GM12865 (cell line): ENCODE data around the gene VANGL2.
A peak's percentile ranks its signal among the peaks of the same experiment; 100 is the strongest.

Experiments
- DNase-seq: peaks from one replicate; pipeline ENCODE4 v3.0.0; 2010; ENCODE audit warnings: low read depth
- H3K4me3 ChIP-seq: 2 replicates; pipeline ENCODE4 v1.5.1; 2011; ENCODE audit warnings: mild to moderate bottlenecking, low read depth, low read length, control low read depth
- CTCF ChIP-seq: IDR thresholded peaks from 2 replicates; pipeline ENCODE4 v1.5.1; 2011; ENCODE audit warnings: low read length, control low read depth, low read depth, inconsistent platforms; ENCODE audit not compliant: insufficient read depth; ENCODE audit errors: missing control alignments

VANGL2 gene

GRCh38 chr1:160436966-160437365 is 36.6 kb downstream of the VANGL2 start:
- H3K4me3 ChIP-seq, result no peak overlapping the region
- DNase-seq, result no peak
- no peak for TF ChIP-seq CTCF

- H3K4me3 ChIP-seq, result peak overlapping the region; percentile 55
- no peak for TF ChIP-seq CTCF
- DNase-seq, result peak; percentile 90
These were observed 37.3 kb downstream of the VANGL2 start for GRCh38 chr1:160437432-160438316.

DNA sequence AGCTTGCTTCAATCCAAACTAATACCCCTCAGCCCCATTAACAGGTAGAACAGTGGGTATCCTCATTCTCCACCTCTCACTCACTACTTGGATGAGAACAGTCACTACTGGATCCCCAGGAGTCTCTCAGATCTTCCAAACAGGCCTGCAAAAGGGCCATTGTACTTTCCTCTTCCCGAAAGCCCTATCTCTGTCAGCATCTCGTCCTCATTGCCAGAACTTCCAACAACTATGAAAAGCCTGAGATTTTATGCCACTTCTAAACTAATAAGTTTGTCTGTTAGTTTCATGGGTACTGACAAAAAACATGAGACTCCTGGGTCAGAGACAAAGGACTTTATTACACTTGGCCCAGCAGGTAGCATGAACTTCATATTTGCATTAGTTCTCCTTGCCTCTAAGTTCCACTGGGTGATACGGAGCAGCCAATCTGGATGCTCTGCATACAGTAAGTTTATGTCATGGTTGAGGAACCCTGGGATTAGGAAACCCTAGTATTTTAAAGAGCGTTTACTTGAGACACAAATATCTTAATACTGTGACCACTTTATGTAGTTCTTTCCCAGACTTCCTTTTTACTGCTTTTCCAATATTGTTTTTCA is 38.1 kb downstream of the VANGL2 start:
- peak overlapping the region; percentile 55 for H3K4me3 ChIP-seq
- DNase-seq, result no peak
- TF ChIP-seq CTCF, result no peak

DNA sequence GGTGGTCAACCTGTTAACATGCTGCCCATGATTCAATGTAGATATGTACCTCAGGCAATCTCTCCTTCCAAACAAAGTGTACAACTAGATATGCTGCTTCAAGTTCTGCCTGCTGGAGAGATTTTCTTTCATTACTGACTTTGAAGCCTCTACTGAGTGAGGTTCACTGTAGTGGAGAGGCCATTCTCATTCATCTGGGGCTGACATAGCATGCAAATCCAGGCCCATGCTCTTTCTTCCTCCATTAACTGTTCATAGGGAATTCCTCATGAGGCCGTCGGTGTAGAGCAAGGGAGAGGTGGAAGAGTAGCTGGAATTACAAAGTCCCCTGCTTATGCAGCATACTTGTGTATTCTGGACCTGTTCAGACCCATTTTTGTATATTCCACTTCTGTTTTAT is 38.6 kb downstream of the VANGL2 start:
- no peak for TF ChIP-seq CTCF
- H3K4me3 ChIP-seq, result no peak overlapping the region
- DNase-seq, result no peak

DNA sequence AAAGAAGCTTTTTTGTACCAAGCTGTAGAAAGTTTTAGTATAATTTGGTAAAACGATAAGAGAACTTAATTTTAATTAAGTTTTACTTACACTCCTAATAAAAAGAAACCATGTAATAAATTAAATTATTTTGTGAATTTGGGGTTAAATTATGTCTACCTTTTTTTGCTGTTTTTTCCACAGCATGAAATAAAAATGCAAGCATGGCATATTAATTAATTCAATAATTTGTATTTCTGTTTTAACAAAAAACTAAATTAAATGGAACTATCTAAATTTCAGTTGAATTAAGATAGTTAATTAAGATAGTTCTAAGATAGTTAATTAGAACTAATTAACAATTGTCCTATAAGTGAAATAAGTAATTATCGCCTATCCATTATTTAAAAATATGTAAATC is 39.4 kb downstream of the VANGL2 start:
- DNase-seq, result no peak
- no peak for TF ChIP-seq CTCF
- no peak overlapping the region for H3K4me3 ChIP-seq

DNA sequence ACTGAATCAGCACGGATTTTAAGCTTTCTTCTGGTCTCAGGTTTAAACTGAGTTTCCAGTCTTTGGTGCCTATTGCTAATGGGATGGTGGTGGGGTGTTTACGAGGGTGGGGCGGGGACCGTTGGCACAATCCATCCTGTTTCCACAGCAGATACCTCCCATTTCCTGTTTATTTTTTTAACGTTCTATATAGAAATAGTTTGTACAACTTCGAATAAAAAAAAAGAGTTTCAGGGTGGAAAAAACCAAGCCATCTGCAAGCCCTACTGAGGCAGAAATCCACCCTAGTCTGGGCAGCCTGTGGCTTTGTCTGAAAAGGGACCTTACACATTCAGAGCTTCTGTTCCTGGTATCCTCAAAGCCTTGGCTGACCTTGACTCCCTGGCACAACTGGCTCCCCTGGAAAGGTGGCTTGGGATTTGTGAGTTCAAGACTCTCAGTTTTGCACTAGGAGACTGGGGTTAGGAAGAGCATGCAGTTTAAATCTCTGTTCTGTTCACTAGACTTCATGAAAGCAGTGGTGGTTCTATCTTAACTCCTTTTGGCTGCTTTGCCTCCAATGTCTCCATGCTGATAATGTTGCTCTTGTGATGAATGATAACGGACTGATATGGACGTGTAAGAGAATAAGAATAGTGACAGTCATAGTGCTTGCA is 46.7 kb downstream of the VANGL2 start:
- no peak for DNase-seq
- no peak for TF ChIP-seq CTCF
- no peak overlapping the region for H3K4me3 ChIP-seq
